ENCODE measurements around the gene MALRD1. TPM values are rescaled to one million over a fixed set of nuclear protein-coding genes. Genes with fewer than 3 reads are reported as not detected.

Gene MALRD1
- total RNA-seq, 1 donor from 2014 or later = 0.45 TPM

- H3K36me3 ChIP-seq (ENCODE audit: insufficient read depth, low read length) = no peaks in the 10 kb centered on the region
- no peaks in the 10 kb centered on the region for H4K20me1 ChIP-seq (ENCODE audit: insufficient read depth, low read length)
These were observed 269.4 kb downstream of the MALRD1 start for GRCh38 chr10:19317952-19318351.

GRCh38 chr10:19325581-19325980 is 277.0 kb downstream of the MALRD1 start:
- Histone ChIP-seq H3K9me3 (ENCODE audit: insufficient read depth, low read depth, low read length) (no peaks in the 10 kb centered on the region), H3K27ac (ENCODE audit: low read depth, low read length) (no peak overlapping the region), H3K79me2 (ENCODE audit: insufficient read depth, low read length) (no peaks in the 10 kb centered on the region), H3K36me3 (ENCODE audit: insufficient read depth, low read length) (no peaks in the 10 kb centered on the region), H2AFZ (ENCODE audit: low read depth, low read length) (no peak overlapping the region), H3K4me1 (ENCODE audit: insufficient read depth, low read length) (no peaks in the 10 kb centered on the region), H3K27me3 (ENCODE audit: insufficient read depth, low read length) (no peaks in the 10 kb centered on the region), H4K20me1 (ENCODE audit: insufficient read depth, low read length) (no peaks in the 10 kb centered on the region), H3K9ac (ENCODE audit: low read length) (no peak overlapping the region), H3K4me2 (ENCODE audit: low read length) (peak overlapping the region; percentile 45), H3K4me3 (ENCODE audit: insufficient read depth, low read depth, low read length) (no peak overlapping the region)
- no peak overlapping the region for H3K4me3 Mint-ChIP-seq (ENCODE audit: unreplicated experiment)
- H3K36me3 Mint-ChIP-seq (ENCODE audit: low read depth, unreplicated experiment) = no peaks in the 10 kb centered on the region
- TF ChIP-seq CTCF (IDR thresholded peaks at IDR 0.05; ENCODE audit: insufficient read depth, low read depth, low read length) = no peak
- no peak for TF ChIP-seq EZH2 (IDR thresholded peaks at IDR 0.05; ENCODE audit: insufficient read depth, low read length)
- H3K27ac Mint-ChIP-seq (ENCODE audit: unreplicated experiment) = peak overlapping the region; percentile 38
- no peaks in the 10 kb centered on the region for H3K27me3 Mint-ChIP-seq (ENCODE audit: low read depth, unreplicated experiment)
- DNase-seq (ENCODE audit: low read depth) (peak; percentile 50), FAIRE-seq (no peak)
- peaks cover 2% of the 10 kb centered on the region for H3K4me1 Mint-ChIP-seq (ENCODE audit: low read depth, unreplicated experiment)
- no peaks in the 10 kb centered on the region for H3K9me3 Mint-ChIP-seq (ENCODE audit: unreplicated experiment)

More at GRCh38 chr10:19317952-19318351, 269.4 kb downstream of the MALRD1 start:
- DNase-seq (ENCODE audit: low read depth) (no peak), FAIRE-seq (no peak)
- Mint-ChIP-seq H3K9me3 (ENCODE audit: unreplicated experiment) (no peaks in the 10 kb centered on the region), H3K36me3 (ENCODE audit: low read depth, unreplicated experiment) (no peaks in the 10 kb centered on the region), H3K4me3 (ENCODE audit: unreplicated experiment) (no peak overlapping the region), H3K4me1 (ENCODE audit: low read depth, unreplicated experiment) (no peaks in the 10 kb centered on the region), H3K27ac (ENCODE audit: unreplicated experiment) (no peak overlapping the region), H3K27me3 (ENCODE audit: low read depth, unreplicated experiment) (no peaks in the 10 kb centered on the region)
- Histone ChIP-seq H3K79me2 (ENCODE audit: insufficient read depth, low read length) (no peaks in the 10 kb centered on the region), H3K27me3 (ENCODE audit: insufficient read depth, low read length) (no peaks in the 10 kb centered on the region), H2AFZ (ENCODE audit: low read depth, low read length) (no peak overlapping the region), H3K9me3 (ENCODE audit: insufficient read depth, low read depth, low read length) (no peaks in the 10 kb centered on the region), H3K4me2 (ENCODE audit: low read length) (no peak overlapping the region), H3K27ac (ENCODE audit: low read depth, low read length) (no peak overlapping the region), H3K4me3 (ENCODE audit: insufficient read depth, low read depth, low read length) (no peak overlapping the region), H3K4me1 (ENCODE audit: insufficient read depth, low read length) (no peaks in the 10 kb centered on the region), H3K9ac (ENCODE audit: low read length) (no peak overlapping the region)
- TF ChIP-seq EZH2 (IDR thresholded peaks at IDR 0.05; ENCODE audit: insufficient read depth, low read length) (no peak), CTCF (IDR thresholded peaks at IDR 0.05; ENCODE audit: insufficient read depth, low read depth, low read length) (no peak)

- no peaks in the 10 kb centered on the region for H3K36me3 Mint-ChIP-seq (ENCODE audit: low read depth, unreplicated experiment)
- no peak for TF ChIP-seq EZH2 (IDR thresholded peaks at IDR 0.05; ENCODE audit: insufficient read depth, low read length)
- TF ChIP-seq CTCF (IDR thresholded peaks at IDR 0.05; ENCODE audit: insufficient read depth, low read depth, low read length) = no peak
- DNase-seq (ENCODE audit: low read depth) (no peak), FAIRE-seq (no peak)
- H3K4me3 Mint-ChIP-seq (ENCODE audit: unreplicated experiment) = no peak overlapping the region
- no peaks in the 10 kb centered on the region for H3K4me1 ChIP-seq (ENCODE audit: insufficient read depth, low read length)
- H3K9me3 ChIP-seq (ENCODE audit: insufficient read depth, low read depth, low read length) = no peaks in the 10 kb centered on the region
- no peak overlapping the region for H3K27ac Mint-ChIP-seq (ENCODE audit: unreplicated experiment)
- H3K27ac ChIP-seq (ENCODE audit: low read depth, low read length) = no peak overlapping the region
- H2AFZ ChIP-seq (ENCODE audit: low read depth, low read length) = no peak overlapping the region
- no peak overlapping the region for H3K9ac ChIP-seq (ENCODE audit: low read length)
- no peaks in the 10 kb centered on the region for H3K36me3 ChIP-seq (ENCODE audit: insufficient read depth, low read length)
- H3K9me3 Mint-ChIP-seq (ENCODE audit: unreplicated experiment) = no peaks in the 10 kb centered on the region
- no peaks in the 10 kb centered on the region for H3K79me2 ChIP-seq (ENCODE audit: insufficient read depth, low read length)
- H3K4me3 ChIP-seq (ENCODE audit: insufficient read depth, low read depth, low read length) = no peak overlapping the region
- H3K4me1 Mint-ChIP-seq (ENCODE audit: low read depth, unreplicated experiment) = peaks cover 2% of the 10 kb centered on the region
- no peaks in the 10 kb centered on the region for H4K20me1 ChIP-seq (ENCODE audit: insufficient read depth, low read length)
- H3K27me3 ChIP-seq (ENCODE audit: insufficient read depth, low read length) = no peaks in the 10 kb centered on the region
- no peak overlapping the region for H3K4me2 ChIP-seq (ENCODE audit: low read length)
- H3K27me3 Mint-ChIP-seq (ENCODE audit: low read depth, unreplicated experiment) = no peaks in the 10 kb centered on the region
These were observed 280.0 kb downstream of the MALRD1 start for GRCh38 chr10:19328582-19328981.
